GDM1 (cell line): ENCODE results near the gene PPTC7.
A peak's percentile ranks its signal among the peaks of the same experiment; 100 is the strongest.
"Not testable (repeated sequence)": the region's sequence is repeated elsewhere in the genome, so short reads cannot be mapped to it uniquely, and the experiment has no call there.

Experiments used
- DNase-seq: peaks from one replicate; lab custom pipeline; 2025; lab: John Stamatoyannopoulos, UW

PPTC7 gene

DNA sequence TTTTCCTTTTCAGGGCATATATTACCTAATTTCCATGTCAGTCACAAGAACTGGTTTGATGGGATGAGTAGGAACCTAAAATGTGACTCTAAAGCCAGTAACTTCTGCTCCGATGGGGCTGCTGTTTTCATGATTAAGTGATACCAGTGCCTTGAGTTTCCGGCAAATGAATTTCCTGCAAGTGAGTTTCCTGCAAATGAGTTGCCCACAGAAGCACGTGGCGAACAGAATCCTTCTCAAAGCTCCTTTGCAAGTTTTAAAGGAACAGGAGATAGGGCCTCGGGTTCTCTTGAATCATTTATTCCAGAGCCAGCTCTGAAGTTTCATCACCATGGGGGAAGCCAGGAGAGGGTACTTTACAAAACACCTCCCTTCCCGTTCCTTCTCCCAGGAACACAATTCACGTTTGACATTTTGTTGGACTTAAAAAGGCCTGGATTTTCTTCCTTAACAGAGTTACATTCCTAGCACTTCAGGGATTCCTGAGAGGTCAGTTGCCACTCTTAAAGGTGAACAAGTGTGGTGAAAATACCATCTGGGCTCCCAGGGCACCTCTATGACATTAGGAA lies 2.2 kb upstream of the PPTC7 start:
- DNase-seq, result peak; percentile 78

DNA sequence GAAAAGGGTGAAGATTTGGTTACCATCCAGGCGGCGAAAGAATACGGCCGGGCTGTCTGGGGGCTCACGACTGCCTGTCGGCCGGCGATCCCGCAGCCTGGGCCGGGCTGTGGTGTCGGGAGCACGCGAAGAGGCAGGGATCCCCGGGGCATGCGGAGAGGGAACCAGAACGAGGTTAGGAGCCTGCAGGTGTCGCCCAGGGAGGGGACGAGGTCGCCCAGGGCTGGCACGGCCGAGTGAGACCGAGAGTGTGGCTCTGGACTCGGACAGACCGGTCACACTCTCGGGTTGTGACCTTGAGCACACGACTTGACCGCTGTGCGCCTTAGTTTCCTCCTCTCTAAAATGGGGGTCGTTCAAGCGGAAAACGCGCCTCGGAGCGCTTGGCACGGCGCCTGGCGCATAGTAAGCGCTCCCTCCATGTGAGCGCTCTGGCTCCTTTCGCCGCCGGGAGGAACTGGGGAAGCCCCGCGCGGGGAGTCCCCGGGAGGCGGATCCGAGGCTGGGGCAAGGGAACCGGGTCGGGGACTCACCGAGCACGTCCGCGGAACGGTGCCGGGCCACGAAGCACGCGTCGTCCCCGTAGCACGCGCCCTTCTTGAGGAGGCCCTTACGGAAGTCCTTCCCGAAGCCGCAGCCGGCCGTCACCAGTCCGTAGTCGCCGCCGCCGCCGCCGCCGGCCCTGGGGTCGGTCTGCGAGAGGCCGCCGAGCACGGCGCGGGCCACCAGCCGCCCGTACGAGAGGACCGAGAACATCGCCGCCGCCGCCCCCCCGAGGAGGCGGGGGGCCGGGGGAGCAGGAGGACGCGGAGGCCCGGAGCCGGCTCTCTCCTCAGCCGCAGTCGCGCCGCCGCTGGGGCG lies 612 bp downstream of the PPTC7 start:
- DNase-seq, result peak; percentile 56

DNA sequence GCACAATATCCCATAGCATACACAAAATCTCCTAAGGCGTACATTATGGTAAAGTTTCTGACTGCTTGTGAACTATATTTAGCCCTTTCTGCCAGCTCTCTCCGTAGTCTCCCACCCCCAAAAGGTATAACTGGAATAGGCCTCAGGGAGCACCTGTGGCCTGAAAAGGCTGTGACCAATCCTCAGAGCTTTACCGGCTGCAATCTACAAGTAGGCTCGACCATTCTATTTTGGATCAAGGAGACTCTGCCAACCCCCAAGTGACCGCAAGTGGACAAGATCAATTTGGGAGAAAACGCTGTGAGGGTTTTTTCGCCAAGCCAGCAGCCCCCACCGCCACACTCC lies 1.2 kb downstream of the PPTC7 start:
- no peak for DNase-seq

DNA sequence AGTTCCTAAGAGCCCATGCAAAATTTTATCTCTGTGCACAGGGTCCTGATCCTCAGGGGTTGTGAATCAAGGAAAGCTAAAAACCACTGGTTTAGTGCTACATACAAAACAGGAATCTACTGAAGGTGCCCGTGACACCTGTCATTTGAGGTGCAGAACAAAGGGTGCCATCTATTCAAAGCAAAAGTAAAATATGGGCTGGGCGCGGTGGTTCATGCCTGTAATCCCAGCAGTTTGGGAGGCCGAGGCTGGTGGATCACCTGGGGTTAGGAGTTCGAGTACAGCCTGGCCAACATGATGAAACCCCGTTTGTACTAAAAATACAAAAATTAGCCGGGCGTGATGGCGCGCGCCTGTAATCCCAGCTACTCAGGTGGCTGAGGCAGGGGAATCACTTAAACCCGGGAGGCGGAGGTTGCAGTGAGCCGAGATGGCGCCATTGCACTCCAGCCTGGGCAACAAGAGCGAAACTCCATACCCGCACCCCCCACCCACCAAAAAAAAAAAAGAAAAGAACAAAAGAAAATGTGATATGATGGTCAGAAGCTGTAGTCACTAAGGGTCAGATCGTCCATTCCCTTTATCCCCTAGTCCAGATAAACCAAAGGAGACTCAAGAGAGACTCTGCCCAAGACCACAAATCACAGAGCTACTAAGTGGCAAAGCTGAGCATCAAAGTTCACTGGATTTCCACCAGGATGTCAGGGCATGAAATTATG lies 3.4 kb downstream of the PPTC7 start:
- no peak for DNase-seq

DNA sequence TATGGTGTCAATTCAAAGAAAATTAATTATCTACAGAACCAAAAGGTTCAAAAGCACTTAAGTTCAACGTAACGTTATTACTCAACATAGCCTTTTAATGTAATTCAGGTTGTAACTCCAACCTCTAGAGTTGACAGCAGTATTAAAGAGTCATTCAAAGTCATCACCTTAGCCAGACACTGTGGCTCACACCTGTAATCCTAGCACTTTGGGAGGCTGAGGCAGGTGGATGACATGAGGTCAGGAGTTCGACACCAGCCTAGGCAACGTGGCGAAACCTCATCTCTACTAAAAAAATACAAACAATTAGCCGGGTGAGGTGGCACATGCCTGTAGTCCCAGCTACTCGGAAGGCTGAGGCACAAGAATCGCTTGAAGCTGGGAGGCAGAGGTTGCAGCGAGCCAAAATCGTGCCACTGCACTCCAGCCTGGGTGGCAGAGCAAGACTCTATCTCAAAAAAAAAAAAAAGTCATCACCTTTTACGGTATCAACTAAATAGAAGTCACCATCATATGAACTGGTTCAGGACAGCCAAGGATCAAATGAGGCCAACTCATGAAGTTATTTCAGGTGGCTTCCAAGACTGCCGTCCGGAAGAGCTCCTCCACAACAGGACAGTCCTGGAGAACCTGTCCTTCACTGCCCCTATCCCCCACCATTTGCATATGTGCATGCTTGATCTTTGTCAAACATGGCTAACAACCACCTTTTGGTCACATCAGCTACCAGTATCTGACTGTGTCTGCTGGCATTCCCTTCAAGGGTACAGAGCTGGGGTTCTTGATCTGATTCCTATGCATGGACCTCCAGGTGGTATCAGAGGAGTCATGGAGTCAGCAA lies 4.2 kb downstream of the PPTC7 start:
- DNase-seq, result no peak

DNA sequence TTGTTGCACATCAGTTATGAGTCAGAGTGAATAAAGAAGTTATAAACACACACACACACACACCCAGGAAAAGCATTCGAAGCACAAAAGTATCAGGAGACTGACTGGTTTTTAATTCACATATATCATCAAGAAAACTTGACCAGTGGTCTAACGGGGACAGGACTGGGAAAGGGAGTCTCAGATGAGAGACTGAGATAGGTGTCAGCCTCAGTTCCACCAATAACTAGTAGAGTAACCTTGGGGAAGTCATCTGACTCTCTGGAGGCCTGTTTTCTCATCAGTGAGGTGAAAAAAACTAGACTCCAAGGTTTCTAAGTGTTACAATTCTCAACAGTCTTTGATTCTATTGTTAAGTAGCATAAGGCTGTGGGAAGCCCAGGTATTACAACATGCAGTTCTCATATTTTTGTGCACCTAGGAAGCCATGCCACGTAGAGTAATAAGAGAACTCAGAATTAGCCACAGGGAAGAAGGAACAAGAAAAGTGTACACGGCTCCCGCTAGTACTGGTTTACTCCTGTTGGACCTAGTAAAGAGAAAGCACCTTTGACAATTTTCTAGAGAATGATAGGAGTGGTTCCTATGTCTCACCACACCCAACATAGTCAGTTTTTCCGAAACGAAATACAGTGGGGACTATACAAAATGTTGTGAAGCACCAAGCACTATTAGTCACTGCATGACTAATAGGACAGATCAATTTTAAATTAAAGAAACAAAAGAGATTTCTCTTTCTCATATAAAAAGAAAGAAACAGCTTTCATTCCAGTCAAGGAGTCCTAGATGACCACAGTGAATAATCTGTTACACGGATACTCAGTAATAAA lies 5.0 kb downstream of the PPTC7 start:
- DNase-seq, result no peak

DNA sequence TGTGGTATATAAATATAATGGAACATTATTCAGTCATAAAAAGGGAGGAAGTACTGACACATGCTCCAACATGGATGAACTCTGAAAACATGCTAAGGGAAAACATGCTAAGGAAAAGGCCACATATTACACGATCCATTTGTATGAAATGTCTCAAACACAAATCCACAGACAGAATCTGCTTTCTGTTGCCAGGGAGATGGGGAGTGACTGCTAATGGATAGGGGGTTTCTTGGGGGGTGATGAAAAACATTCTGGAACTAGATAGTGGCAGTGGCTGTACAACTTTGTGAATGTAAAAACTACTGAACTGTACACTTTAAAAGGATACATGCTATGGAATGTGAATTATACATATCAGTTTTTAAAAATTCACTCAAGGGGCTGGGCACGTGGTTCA lies 6.6 kb downstream of the PPTC7 start:
- DNase-seq, result no peak

DNA sequence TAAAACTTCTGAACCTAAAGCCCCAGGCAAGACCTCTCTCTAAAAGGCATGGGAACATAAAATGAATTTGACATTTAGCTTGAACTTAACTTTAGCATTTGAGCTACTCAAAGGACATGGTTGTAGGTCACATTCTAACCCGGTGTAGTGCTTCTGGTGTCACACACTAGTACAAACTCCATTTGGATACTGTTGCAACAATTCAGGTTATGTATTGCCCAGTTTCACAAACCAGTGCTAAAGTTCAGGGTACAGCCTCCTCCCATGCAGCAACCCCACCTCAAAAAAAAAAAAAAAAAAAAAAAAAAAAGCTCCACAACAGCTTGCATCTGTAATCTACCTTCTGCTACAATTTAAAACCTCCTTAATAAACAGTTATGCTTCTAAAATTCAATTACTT lies 7.8 kb downstream of the PPTC7 start:
- DNase-seq, result no peak

DNA sequence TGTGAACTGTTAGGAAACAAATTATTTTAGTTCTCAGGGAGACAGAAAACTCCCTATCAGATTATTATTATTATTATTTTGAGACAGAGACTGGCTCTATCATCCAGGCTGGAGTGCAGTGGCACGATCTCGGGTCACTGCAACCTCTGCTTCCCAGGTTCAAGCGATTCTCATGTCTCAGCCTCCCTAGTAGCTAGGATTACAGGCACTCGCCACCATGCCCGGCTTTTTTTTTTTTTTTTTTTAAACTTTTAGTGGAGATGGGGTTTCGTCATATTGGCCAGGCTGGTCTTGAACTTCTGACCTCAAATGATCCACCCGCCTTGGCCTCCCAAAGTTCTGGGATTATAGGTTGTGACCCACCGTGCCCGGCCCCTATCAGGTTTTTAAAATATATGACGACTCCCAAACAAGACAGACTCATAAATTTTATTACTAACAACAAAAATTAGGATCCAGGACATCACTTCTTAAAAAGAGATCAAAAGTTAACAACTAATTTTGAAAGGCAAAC lies 8.3 kb downstream of the PPTC7 start:
- not testable (repeated sequence) for DNase-seq

DNA sequence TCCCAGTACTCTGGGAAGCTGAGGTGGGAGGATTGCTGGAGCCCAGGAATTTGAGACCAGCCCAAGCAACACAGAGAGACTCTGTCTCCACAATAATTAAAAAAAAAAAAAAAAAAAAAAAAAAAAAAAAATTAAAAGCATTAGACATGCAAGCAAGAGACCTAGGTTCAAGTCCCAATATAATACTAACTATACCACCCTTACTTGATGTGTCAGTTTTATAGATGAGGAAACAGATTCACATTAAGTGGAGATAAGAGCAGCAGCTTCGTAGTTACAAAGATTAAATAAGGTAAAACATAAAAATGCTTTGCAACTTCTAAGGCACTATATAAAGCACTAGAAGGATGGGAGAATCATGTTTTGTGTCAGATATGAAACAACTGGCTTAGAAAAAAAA lies 9.1 kb downstream of the PPTC7 start:
- no peak for DNase-seq

DNA sequence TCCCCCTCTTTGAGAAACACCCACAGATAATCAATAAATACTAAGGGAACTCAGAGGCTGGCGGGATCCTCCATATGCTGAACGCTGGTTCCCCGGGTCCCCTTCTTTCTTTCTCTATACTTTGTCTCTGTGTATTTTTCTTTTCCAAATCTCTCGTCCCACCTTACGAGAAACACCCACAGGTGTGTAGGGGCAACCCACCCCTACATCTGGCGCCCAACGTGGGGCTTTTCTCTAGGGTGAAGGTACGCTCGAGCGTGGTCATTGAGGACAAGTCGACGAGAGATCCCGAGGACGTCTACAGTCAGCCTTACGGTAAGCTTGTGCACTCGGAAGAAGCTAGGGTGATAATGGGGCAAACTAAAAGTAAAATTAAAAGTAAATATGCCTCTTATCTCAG lies 12.3 kb downstream of the PPTC7 start:
- not testable (repeated sequence) for DNase-seq

DNA sequence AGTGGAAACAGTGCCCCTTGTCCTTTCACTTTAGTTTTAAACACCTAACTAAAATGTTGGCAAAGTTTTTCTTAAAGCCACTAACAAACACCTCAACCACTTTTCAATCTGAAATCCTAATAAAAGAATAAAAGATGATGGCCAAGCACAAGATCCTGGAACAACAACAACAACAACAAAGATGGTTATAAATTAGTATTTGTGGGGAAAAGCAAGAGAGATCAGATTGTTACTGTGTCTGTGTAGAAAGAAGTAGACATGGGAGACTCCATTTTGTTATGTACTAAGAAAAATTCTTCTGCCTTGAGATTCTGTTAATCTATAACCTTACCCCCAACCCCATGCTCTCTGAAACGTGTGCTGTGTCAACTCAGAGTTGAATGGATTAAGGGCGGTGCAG lies 13.3 kb downstream of the PPTC7 start:
- DNase-seq, result not testable (repeated sequence)

DNA sequence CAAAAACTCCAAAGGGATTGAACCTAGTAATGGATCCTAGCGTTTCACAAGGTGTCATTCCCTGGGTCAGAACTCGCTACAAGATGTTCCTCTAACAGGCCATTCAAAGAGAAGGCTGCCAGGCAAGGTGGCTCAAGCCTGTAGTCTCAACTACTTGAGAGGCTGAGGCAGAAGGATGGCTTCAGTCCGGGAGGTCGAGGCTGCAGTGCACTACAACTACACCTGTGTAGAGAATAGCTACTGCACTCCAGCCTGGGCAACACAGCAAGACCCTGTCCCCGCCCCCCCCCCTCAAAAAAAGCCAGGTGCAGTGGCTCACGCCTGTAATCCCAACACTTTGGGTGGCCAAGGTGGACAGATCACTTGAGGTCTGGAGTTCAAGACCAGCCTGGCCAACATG lies 14.4 kb downstream of the PPTC7 start:
- DNase-seq, result no peak

DNA sequence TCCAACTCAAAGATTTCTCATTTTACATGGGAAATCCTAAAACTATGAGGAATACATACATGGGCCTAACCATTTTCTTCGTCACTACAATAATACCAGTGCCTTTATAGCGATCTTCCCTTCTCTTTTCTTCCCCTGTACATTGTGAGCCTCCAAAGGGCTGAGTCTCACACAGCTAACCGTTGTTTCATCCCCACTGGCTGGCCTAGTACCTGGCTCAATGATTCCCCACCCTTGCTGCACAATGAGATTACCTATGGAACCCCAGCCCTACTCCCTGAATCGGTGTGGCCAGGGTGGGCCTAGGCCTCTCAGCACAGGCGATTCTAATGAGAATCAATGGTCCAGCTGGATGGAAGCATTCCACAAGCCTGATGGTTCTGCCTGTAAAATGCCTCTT lies 16.1 kb downstream of the PPTC7 start:
- no peak for DNase-seq

DNA sequence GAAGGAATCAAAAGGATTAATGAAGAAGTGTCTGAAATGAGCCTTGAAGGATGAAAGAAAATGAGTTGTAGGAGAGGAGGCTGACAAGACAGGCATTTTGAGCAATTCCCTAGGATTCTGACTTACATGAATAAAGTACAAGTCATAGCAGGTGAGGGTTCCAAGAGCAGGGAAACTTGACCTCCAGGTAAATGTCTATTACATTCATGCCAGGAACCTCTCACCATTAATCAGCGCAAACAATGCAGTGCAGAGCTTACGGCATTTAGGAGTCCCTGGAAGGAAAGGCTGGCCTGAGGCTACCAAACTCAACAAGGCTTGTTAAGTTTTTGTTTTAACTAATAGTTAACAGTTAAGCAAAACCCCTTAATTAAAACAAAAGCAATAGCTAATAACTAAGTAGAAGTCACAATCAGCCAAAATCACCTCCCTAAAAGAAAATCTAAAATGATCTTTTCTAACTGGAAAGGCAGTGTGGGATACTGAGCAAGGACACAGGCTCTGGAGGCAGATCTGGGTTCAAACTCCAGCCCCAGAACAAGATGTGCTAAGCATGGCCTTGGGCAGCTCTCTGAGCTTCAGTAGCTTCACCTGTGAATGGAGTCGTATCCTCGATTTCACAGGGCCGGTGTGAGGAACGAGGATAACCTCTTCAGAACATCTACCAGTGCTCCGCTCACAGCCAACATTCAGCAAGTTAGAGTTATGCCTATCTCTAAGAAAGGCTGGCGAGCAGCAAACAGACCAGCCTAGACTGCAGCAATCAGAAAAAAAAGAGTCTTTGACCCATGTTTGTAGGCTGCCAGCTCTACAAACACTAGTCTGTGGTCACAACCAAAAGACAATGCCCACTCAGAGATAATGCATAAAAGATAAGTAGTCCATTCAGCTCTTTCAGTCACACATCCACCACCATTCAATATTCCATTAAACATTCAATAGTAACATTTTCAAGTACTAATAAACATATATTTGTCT lies 16.9 kb downstream of the PPTC7 start:
- DNase-seq, result no peak

DNA sequence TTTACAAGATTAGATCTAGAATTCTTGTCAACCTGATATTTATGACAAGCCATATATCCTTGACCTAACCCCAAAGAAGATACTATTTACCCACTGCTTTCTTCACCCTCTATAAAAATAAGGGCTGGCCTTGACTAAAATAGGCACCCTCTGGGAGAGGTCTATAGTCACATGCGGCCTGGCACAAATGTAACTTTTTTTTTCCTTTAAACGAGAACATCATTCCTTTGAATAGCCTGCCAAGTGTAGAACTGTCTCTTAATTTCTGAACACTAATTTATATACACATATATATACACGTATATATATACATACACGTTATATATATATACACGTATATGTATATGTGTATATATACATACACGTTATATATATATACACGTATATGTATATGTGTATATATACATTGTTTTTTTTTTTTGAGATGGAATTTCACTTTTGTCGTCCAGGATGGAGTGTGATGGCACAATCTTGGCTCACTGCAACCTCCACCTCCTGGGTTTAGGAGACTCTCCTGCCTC lies 18.6 kb downstream of the PPTC7 start:
- no peak for DNase-seq

DNA sequence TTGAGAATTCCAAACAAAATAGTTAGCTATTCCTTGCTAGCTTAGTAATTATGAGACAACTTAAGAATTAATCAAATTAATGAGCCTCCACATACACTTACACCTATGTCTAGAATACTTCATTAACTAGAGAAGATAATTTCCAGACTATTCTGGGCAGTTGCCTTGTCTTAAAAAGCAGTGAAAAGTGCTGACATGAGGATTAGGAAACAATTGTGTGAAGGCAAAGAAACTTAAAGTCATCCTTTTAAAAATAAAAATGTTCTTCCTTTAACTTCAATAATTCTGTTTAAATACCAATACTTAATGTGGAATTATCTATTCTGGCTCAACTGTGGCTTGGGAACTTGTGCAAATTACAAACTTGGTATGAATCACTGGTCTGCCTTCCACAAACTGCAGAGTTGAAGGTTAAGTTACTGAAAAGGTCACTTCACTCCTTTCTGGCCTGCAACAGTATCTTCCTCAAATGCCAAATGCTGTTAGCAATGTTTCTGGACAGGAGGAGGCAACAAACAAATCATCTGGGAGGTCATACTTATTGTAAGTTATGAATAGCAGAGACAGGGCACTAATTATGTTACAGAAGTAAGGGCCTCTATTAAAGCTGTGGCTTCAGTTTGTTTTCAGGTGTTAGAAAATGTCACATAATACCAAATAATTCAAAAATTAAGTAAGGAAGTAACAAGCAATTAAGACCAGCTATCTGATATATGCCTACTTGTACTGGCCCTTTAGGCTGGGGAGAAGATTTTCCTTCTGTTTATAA lies 19.2 kb downstream of the PPTC7 start:
- no peak for DNase-seq

DNA sequence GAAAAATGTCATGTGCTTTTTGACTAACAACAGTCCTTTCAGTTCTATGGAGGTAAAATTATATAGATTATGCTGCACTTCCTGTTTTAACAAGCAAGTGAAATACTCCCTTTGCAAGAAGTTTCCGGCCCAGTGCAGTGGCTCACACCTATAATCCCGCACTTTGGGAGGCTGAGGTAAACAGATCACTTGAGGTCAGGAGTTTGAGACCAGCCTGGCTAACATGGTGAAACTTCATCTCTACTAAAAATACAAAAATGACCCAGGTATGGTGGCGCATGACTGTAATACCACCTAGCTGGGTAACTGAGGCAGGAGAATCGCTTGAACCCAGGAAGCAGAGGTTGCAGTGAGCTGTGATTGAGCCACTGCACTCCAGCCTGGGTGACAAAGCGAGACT lies 20.7 kb downstream of the PPTC7 start:
- peak; percentile 6 for DNase-seq
